HepG2 (cell line): ENCODE data around the gene ORMDL3. TPM values are rescaled to one million over a fixed set of nuclear protein-coding genes. Genes with fewer than 3 reads are reported as not detected.

Experiments used
- CHD2 ChIP-seq: IDR thresholded peaks from 2 replicates; pipeline ENCODE4 v1.6.1; 2011; ENCODE audit warnings: low read depth, low read length, improper control_type of control experiment
- HNF4G ChIP-seq, 2 experiments: sonication (generic) in 1 of 2; formaldehyde crosslinking in 1 of 2; IDR thresholded peaks; 2 replicates each; pipeline versions ENCODE4 v1.4.0 to v1.6.1; 2011 to 2020; ENCODE audit warnings: borderline replicate concordance in 2 of 2, low read depth in 2 of 2, mild to moderate bottlenecking in 2 of 2, low read length in 1 of 2, missing genetic modification reagents in 1 of 2, moderate library complexity in 1 of 2
- ISX ChIP-seq: sonication (generic); formaldehyde crosslinking; conservative IDR thresholded peaks from 2 replicates; pipeline ENCODE4 v1.5.0; 2020; ENCODE audit warnings: missing genetic modification reagents
- SALL1 ChIP-seq: sonication (generic); formaldehyde crosslinking; IDR thresholded peaks from 2 replicates; pipeline ENCODE4 v1.8.0; 2022; ENCODE audit warnings: mild to moderate bottlenecking, missing genetic modification reagents
- SNAI1 ChIP-seq: sonication (generic); formaldehyde crosslinking; IDR thresholded peaks from 2 replicates; pipeline ENCODE4 v1.5.0; 2020; ENCODE audit warnings: mild to moderate bottlenecking, missing genetic modification reagents, borderline replicate concordance
- SOX5 ChIP-seq: IDR thresholded peaks from 2 replicates; pipeline ENCODE4 v1.6.1; 2016; ENCODE audit warnings: borderline replicate concordance
- THAP11 ChIP-seq: IDR thresholded peaks from 2 replicates; pipeline ENCODE4 v1.6.1; 2016; ENCODE audit warnings: missing biosample characterization, missing genetic modification reagents
- ZNF225 ChIP-seq: sonication (generic); formaldehyde crosslinking; IDR thresholded peaks from 2 replicates; pipeline ENCODE4 v1.4.0; 2020; ENCODE audit warnings: mild to moderate bottlenecking, missing genetic modification reagents
- ZNF34 ChIP-seq: sonication (generic); formaldehyde crosslinking; IDR thresholded peaks from 2 replicates; pipeline ENCODE4 v1.4.0; 2020; ENCODE audit warnings: mild to moderate bottlenecking, missing genetic modification reagents, borderline replicate concordance
- ZNF562 ChIP-seq: sonication (generic); formaldehyde crosslinking; IDR thresholded peaks from 2 replicates; pipeline ENCODE4 v1.8.0; 2022; ENCODE audit warnings: missing genetic modification reagents, borderline replicate concordance
- ZNF781 ChIP-seq: sonication (generic); formaldehyde crosslinking; IDR thresholded peaks from 2 replicates; pipeline ENCODE4 v1.5.1; 2020; ENCODE audit warnings: borderline replicate concordance, mild to moderate bottlenecking, missing genetic modification reagents; ENCODE audit errors: not compliant biosample characterization
- ZSCAN21 ChIP-seq: sonication (generic); formaldehyde crosslinking; IDR thresholded peaks from 2 replicates; pipeline ENCODE4 v1.8.0; 2022; ENCODE audit warnings: mild to moderate bottlenecking, missing genetic modification reagents, moderate library complexity, borderline replicate concordance
- polyA plus RNA-seq, 8 experiments: library from polyadenylated mRNA; depleted of rRNA in 3 of 8; stranded (reverse) in 7 of 8; unstranded in 1 of 8; fragments of >200 nt; fragmentation: Illumina TruSeq in 4 of 8; extraction: Trizol in 4 of 8; gene quantifications; 2 replicates each; pipeline versions ENCODE4 v1.2.1 to v1.2.3, GENCODE V29; 2011 to 2016; ENCODE audit warnings: low read depth in 4 of 8, missing spikeins in 1 of 8, mixed read lengths in 1 of 8; ENCODE audit not compliant: insufficient read depth in 1 of 8
- total RNA-seq, 5 experiments: library from RNA; depleted of rRNA; stranded (reverse); fragments of >200 nt; fragmentation: Illumina TruSeq; extraction: Trizol; gene quantifications; 2 replicates each; pipeline ENCODE4 v1.2.3, GENCODE V29; 2016; ENCODE audit warnings: low read depth in 1 of 5
- TF ChIP-seq, protein P1 (sequence below): sonication (generic); formaldehyde crosslinking; IDR thresholded peaks from 2 replicates; pipeline ENCODE4 v1.9.0; 2021; ENCODE audit warnings: missing genetic modification reagents, borderline replicate concordance
- TF ChIP-seq, protein P2 (sequence below): IDR thresholded peaks from 2 replicates; pipeline ENCODE4 v1.6.1; 2012; ENCODE audit warnings: low read depth, low read length, improper control_type of control experiment
- TF ChIP-seq, protein P3 (sequence below): sonication (generic); formaldehyde crosslinking; IDR thresholded peaks from 2 replicates; pipeline ENCODE4 v1.5.1; 2020; ENCODE audit warnings: mild to moderate bottlenecking, moderate library complexity, missing genetic modification reagents
- TF ChIP-seq, protein P4 (sequence below): sonication (generic); formaldehyde crosslinking; IDR thresholded peaks from 2 replicates; pipeline ENCODE4 v1.8.0; 2022; ENCODE audit warnings: mild to moderate bottlenecking, missing genetic modification reagents, borderline replicate concordance
- TF ChIP-seq, protein P5 (sequence below): sonication (generic); formaldehyde crosslinking; IDR thresholded peaks from 2 replicates; pipeline ENCODE4 v1.4.0; 2020; ENCODE audit warnings: missing genetic modification reagents, mild to moderate bottlenecking, borderline replicate concordance

The ORMDL3 gene
- total and polyA plus RNA-seq, 2 of the 13 experiments (the other 11 are each of a cell fraction or from before 2014, with no cell fraction given) = 181 to 384 TPM

DNA sequence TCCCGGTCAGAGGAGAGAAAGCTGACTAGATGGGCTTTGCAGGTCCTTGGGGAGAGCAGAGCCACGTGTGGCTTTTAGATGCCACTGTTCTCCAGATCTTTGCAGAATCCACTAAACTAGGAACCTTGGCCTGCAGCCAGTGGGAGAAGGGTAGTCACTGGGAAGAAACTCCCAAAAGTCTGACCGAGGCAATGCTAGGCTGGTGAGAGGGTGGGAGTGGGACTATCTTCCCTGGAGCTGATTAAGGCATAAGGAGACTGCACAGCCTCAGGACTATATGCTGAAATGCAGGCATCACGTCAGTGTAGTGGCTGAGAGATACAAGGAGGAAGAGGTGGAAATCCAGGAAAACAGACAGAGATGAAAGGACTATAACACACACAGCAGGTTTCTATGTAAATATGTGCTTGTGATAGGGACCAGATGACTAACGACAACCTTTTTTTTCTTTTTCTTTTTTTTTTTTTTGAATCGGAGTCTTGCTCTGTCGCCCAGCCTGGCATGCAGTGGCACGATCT, 33.2 kb upstream of the ORMDL3 start (continued):
- TF ChIP-seq, protein P1, sequence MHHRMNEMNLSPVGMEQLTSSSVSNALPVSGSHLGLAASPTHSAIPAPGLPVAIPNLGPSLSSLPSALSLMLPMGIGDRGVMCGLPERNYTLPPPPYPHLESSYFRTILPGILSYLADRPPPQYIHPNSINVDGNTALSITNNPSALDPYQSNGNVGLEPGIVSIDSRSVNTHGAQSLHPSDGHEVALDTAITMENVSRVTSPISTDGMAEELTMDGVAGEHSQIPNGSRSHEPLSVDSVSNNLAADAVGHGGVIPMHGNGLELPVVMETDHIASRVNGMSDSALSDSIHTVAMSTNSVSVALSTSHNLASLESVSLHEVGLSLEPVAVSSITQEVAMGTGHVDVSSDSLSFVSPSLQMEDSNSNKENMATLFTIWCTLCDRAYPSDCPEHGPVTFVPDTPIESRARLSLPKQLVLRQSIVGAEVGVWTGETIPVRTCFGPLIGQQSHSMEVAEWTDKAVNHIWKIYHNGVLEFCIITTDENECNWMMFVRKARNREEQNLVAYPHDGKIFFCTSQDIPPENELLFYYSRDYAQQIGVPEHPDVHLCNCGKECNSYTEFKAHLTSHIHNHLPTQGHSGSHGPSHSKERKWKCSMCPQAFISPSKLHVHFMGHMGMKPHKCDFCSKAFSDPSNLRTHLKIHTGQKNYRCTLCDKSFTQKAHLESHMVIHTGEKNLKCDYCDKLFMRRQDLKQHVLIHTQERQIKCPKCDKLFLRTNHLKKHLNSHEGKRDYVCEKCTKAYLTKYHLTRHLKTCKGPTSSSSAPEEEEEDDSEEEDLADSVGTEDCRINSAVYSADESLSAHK (CRISPR knock-in tag) = no peak
- TF ChIP-seq ZNF781 (CRISPR knock-in tag) (no peak), ZNF225 (no peak), ZNF562 (CRISPR knock-in tag) (no peak), THAP11 (CRISPR knock-in tag) (no peak), ZSCAN21 (no peak), SNAI1 (0 out of 2 replicates have a peak, but pooled peaks have one; percentile 33), ISX (CRISPR knock-in tag) (no peak), HNF4G (IDR thresholded peaks at IDR 0.05; ENCODE audit: borderline replicate concordance, low read depth, low read length) (no peak), HNF4G (CRISPR knock-in tag; IDR thresholded peaks at IDR 0.05; ENCODE audit: borderline replicate concordance, low read depth) (no peak), CHD2 (no peak), SOX5 (peak; percentile 57; the same call in 1 of the 2 replicates), SALL1 (CRISPR knock-in tag) (peak; percentile 25; the same call in 1 of the 2 replicates), ZNF34 (CRISPR knock-in tag) (no peak)
- TF ChIP-seq, protein P2, sequence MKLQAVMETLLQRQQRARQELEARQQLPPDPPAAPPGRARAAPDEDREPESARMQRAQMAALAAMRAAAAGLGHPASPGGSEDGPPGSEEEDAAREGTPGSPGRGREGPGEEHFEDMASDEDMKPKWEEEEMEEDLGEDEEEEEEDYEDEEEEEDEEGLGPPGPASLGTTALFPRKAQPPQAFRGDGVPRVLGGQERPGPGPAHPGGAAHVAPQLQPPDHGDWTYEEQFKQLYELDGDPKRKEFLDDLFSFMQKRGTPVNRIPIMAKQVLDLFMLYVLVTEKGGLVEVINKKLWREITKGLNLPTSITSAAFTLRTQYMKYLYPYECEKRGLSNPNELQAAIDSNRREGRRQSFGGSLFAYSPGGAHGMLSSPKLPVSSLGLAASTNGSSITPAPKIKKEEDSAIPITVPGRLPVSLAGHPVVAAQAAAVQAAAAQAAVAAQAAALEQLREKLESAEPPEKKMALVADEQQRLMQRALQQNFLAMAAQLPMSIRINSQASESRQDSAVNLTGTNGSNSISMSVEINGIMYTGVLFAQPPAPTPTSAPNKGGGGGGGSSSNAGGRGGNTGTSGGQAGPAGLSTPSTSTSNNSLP = peak; percentile 24; the same call in 1 of the 2 replicates
- TF ChIP-seq, protein P3, sequence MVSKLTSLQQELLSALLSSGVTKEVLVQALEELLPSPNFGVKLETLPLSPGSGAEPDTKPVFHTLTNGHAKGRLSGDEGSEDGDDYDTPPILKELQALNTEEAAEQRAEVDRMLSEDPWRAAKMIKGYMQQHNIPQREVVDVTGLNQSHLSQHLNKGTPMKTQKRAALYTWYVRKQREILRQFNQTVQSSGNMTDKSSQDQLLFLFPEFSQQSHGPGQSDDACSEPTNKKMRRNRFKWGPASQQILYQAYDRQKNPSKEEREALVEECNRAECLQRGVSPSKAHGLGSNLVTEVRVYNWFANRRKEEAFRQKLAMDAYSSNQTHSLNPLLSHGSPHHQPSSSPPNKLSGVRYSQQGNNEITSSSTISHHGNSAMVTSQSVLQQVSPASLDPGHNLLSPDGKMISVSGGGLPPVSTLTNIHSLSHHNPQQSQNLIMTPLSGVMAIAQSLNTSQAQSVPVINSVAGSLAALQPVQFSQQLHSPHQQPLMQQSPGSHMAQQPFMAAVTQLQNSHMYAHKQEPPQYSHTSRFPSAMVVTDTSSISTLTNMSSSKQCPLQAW (CRISPR knock-in tag) = no peak
- TF ChIP-seq, protein P4, sequence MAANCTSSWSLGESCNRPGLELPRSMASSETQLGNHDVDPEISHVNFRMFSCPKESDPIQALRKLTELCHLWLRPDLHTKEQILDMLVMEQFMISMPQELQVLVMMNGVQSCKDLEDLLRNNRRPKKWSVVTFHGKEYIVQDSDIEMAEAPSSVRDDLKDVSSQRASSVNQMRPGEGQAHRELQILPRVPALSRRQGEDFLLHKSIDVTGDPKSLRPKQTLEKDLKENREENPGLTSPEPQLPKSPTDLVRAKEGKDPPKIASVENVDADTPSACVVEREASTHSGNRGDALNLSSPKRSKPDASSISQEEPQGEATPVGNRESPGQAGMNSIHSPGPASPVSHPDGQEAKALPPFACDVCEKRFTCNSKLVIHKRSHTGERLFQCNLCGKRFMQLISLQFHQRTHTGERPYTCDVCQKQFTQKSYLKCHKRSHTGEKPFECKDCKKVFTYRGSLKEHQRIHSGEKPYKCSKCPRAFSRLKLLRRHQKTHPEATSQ (CRISPR knock-in tag) = no peak
- TF ChIP-seq, protein P5, sequence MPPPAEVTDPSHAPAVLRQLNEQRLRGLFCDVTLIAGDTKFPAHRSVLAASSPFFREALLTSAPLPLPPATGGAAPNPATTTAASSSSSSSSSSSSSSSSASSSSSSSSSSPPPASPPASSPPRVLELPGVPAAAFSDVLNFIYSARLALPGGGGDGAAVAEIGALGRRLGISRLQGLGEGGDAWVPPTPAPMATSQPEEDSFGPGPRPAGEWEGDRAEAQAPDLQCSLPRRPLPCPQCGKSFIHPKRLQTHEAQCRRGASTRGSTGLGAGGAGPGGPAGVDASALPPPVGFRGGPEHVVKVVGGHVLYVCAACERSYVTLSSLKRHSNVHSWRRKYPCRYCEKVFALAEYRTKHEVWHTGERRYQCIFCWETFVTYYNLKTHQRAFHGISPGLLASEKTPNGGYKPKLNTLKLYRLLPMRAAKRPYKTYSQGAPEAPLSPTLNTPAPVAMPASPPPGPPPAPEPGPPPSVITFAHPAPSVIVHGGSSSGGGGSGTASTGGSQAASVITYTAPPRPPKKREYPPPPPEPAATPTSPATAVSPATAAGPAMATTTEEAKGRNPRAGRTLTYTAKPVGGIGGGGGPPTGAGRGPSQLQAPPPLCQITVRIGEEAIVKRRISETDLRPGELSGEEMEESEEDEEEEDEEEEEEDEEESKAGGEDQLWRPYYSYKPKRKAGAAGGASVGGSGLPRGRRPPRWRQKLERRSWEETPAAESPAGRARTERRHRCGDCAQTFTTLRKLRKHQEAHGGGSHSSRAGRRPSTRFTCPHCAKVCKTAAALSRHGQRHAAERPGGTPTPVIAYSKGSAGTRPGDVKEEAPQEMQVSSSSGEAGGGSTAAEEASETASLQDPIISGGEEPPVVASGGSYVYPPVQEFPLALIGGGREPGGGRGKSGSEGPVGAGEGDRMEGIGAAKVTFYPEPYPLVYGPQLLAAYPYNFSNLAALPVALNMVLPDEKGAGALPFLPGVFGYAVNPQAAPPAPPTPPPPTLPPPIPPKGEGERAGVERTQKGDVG (CRISPR knock-in tag) = no peak
